Measurements from ENCODE around the gene UGP2. TPM values are rescaled to one million over a fixed set of nuclear protein-coding genes. Genes with fewer than 3 reads are reported as not detected.

UGP2 gene
- total and polyA plus RNA-seq, 10 of the 15 experiments (the other 5 are each of a cell fraction or from before 2014, with no cell fraction given) = 40.8 to 98.3 (median 76.1) TPM

GRCh38 chr2:63841254-63842022 is at the start of gene UGP2 (continued):
- TF ChIP-seq, protein P1, sequence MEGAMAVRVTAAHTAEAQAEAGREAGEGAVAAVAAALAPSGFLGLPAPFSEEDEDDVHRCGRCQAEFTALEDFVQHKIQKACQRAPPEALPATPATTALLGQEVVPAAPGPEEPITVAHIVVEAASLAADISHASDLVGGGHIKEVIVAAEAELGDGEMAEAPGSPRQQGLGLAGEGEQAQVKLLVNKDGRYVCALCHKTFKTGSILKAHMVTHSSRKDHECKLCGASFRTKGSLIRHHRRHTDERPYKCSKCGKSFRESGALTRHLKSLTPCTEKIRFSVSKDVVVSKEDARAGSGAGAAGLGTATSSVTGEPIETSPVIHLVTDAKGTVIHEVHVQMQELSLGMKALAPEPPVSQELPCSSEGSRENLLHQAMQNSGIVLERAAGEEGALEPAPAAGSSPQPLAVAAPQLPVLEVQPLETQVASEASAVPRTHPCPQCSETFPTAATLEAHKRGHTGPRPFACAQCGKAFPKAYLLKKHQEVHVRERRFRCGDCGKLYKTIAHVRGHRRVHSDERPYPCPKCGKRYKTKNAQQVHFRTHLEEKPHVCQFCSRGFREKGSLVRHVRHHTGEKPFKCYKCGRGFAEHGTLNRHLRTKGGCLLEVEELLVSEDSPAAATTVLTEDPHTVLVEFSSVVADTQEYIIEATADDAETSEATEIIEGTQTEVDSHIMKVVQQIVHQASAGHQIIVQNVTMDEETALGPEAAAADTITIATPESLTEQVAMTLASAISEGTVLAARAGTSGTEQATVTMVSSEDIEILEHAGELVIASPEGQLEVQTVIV (IDR thresholded peaks at IDR 0.05; ENCODE audit: borderline replicate concordance, partially characterized antibody) = no peak
- TF ChIP-seq, protein P2, sequence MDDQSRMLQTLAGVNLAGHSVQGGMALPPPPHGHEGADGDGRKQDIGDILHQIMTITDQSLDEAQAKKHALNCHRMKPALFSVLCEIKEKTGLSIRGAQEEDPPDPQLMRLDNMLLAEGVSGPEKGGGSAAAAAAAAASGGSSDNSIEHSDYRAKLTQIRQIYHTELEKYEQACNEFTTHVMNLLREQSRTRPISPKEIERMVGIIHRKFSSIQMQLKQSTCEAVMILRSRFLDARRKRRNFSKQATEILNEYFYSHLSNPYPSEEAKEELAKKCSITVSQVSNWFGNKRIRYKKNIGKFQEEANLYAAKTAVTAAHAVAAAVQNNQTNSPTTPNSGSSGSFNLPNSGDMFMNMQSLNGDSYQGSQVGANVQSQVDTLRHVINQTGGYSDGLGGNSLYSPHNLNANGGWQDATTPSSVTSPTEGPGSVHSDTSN (IDR thresholded peaks at IDR 0.05; ENCODE audit: insufficient replicate concordance, low read depth, low read length) = no peak
- TF ChIP-seq DPF2 (IDR thresholded peaks at IDR 0.05) (no peak; the same call in 1 of the 2 replicates), TARDBP (IDR thresholded peaks at IDR 0.05; ENCODE audit: borderline replicate concordance) (no peak), PAX5 (IDR thresholded peaks at IDR 0.05; ENCODE audit: borderline replicate concordance, low read depth, low read length) (no peak), RAD51 (IDR thresholded peaks at IDR 0.05) (no peak), ZBED1 (IDR thresholded peaks at IDR 0.05; ENCODE audit: borderline replicate concordance) (peak; percentile 10; the same call in 1 of the 2 replicates), MTA2 (IDR thresholded peaks at IDR 0.05; ENCODE audit: low read depth) (no peak), GATAD2B (conservative IDR thresholded peaks at IDR 0.05; ENCODE audit: low read depth) (peak; percentile 61), ELK1 (IDR thresholded peaks at IDR 0.05; ENCODE audit: low read depth, low read length) (no peak), CHD1 (IDR thresholded peaks at IDR 0.05; ENCODE audit: low read depth, low read length) (no peak), MXI1 (IDR thresholded peaks at IDR 0.05; ENCODE audit: low read depth, low read length) (no peak; the same call in 1 of the 2 replicates)
- TF ChIP-seq, protein P3, sequence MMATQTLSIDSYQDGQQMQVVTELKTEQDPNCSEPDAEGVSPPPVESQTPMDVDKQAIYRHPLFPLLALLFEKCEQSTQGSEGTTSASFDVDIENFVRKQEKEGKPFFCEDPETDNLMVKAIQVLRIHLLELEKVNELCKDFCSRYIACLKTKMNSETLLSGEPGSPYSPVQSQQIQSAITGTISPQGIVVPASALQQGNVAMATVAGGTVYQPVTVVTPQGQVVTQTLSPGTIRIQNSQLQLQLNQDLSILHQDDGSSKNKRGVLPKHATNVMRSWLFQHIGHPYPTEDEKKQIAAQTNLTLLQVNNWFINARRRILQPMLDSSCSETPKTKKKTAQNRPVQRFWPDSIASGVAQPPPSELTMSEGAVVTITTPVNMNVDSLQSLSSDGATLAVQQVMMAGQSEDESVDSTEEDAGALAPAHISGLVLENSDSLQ (IDR thresholded peaks at IDR 0.05) = no peak
- TF ChIP-seq, protein P4, sequence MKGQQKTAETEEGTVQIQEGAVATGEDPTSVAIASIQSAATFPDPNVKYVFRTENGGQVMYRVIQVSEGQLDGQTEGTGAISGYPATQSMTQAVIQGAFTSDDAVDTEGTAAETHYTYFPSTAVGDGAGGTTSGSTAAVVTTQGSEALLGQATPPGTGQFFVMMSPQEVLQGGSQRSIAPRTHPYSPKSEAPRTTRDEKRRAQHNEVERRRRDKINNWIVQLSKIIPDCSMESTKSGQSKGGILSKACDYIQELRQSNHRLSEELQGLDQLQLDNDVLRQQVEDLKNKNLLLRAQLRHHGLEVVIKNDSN (IDR thresholded peaks at IDR 0.05; ENCODE audit: borderline replicate concordance, extremely low read length, insufficient read depth, low read depth, low read length) = no peak
- TF ChIP-seq, protein P5, sequence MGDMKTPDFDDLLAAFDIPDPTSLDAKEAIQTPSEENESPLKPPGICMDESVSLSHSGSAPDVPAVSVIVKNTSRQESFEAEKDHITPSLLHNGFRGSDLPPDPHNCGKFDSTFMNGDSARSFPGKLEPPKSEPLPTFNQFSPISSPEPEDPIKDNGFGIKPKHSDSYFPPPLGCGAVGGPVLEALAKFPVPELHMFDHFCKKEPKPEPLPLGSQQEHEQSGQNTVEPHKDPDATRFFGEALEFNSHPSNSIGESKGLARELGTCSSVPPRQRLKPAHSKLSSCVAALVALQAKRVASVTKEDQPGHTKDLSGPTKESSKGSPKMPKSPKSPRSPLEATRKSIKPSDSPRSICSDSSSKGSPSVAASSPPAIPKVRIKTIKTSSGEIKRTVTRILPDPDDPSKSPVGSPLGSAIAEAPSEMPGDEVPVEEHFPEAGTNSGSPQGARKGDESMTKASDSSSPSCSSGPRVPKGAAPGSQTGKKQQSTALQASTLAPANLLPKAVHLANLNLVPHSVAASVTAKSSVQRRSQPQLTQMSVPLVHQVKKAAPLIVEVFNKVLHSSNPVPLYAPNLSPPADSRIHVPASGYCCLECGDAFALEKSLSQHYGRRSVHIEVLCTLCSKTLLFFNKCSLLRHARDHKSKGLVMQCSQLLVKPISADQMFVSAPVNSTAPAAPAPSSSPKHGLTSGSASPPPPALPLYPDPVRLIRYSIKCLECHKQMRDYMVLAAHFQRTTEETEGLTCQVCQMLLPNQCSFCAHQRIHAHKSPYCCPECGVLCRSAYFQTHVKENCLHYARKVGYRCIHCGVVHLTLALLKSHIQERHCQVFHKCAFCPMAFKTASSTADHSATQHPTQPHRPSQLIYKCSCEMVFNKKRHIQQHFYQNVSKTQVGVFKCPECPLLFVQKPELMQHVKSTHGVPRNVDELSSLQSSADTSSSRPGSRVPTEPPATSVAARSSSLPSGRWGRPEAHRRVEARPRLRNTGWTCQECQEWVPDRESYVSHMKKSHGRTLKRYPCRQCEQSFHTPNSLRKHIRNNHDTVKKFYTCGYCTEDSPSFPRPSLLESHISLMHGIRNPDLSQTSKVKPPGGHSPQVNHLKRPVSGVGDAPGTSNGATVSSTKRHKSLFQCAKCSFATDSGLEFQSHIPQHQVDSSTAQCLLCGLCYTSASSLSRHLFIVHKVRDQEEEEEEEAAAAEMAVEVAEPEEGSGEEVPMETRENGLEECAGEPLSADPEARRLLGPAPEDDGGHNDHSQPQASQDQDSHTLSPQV (IDR thresholded peaks at IDR 0.05) = no peak
- TF ChIP-seq, protein P6, sequence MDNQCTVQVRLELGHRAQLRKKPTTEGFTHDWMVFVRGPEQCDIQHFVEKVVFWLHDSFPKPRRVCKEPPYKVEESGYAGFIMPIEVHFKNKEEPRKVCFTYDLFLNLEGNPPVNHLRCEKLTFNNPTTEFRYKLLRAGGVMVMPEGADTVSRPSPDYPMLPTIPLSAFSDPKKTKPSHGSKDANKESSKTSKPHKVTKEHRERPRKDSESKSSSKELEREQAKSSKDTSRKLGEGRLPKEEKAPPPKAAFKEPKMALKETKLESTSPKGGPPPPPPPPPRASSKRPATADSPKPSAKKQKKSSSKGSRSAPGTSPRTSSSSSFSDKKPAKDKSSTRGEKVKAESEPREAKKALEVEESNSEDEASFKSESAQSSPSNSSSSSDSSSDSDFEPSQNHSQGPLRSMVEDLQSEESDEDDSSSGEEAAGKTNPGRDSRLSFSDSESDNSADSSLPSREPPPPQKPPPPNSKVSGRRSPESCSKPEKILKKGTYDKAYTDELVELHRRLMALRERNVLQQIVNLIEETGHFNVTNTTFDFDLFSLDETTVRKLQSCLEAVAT (IDR thresholded peaks at IDR 0.05) = no peak
